HG03439 (cell line): ENCODE results near the gene RNASE13.
"Not testable (repeated sequence)": the region's sequence is repeated elsewhere in the genome, so short reads cannot be mapped to it uniquely, and the experiment has no call there.

Experiments
- ATAC-seq: cut with Tn5 transposase; IDR thresholded peaks from one replicate; pipeline ENCODE4 v1.9.1; 2021; ENCODE audit warnings: mild to moderate bottlenecking, moderate library complexity; ENCODE audit not compliant: unreplicated experiment

Gene RNASE13

GRCh38 chr14:21023817-21024584 is 10.6 kb downstream of the RNASE13 start:
- no peak for ATAC-seq

GRCh38 chr14:21023174-21023573 is 11.4 kb downstream of the RNASE13 start:
- ATAC-seq: no peak

- ATAC-seq: no peak
Measured at GRCh38 chr14:21022686-21023085, 11.9 kb downstream of the RNASE13 start.

- ATAC-seq: no peak
Measured at GRCh38 chr14:21020977-21021545, 13.5 kb downstream of the RNASE13 start.

GRCh38 chr14:21019366-21019765 is 15.2 kb downstream of the RNASE13 start:
- no peak for ATAC-seq

- ATAC-seq: no peak
Measured at GRCh38 chr14:21018781-21019180, 15.8 kb downstream of the RNASE13 start.

- ATAC-seq: no peak
Measured at GRCh38 chr14:21018286-21018685, 16.3 kb downstream of the RNASE13 start.

GRCh38 chr14:21017528-21018245 is 16.9 kb downstream of the RNASE13 start:
- no peak for ATAC-seq

- ATAC-seq: no peak
Measured at GRCh38 chr14:21016413-21017190, 18.0 kb downstream of the RNASE13 start.

GRCh38 chr14:21015312-21015711 is 19.3 kb downstream of the RNASE13 start:
- no peak for ATAC-seq

- ATAC-seq: no peak
Measured at GRCh38 chr14:21014761-21015190, 19.8 kb downstream of the RNASE13 start.

GRCh38 chr14:21011136-21011535 is 23.5 kb downstream of the RNASE13 start:
- no peak for ATAC-seq

- ATAC-seq: not testable (repeated sequence)
Measured at GRCh38 chr14:21009721-21010120, 24.9 kb downstream of the RNASE13 start.

- no peak for ATAC-seq
Measured at GRCh38 chr14:21003788-21004346, 30.7 kb downstream of the RNASE13 start.

- no peak for ATAC-seq
Measured at GRCh38 chr14:21001218-21001617, 33.4 kb downstream of the RNASE13 start.

GRCh38 chr14:20999591-20999990 is 35.0 kb downstream of the RNASE13 start:
- no peak for ATAC-seq

- ATAC-seq: no peak
Measured at GRCh38 chr14:20998674-20999366, 35.8 kb downstream of the RNASE13 start, which contains the start of gene SLC39A2. SLC39A2 (plus strand) TSS chr14:20999293; CDS start chr14:20999447, 154 bp downstream.

GRCh38 chr14:20998139-20998538 is 36.5 kb downstream of the RNASE13 start:
- no peak for ATAC-seq

GRCh38 chr14:20997564-20997963 is 37.0 kb downstream of the RNASE13 start:
- ATAC-seq: no peak

- ATAC-seq: no peak
Measured at GRCh38 chr14:20997115-20997514, 37.5 kb downstream of the RNASE13 start.
